Measurements from ENCODE around the gene FHL2. TPM values are rescaled to one million over a fixed set of nuclear protein-coding genes. Genes with fewer than 3 reads are reported as not detected.

The FHL2 gene
- total and polyA plus RNA-seq, 4 experiments from 2014 or later: 0.23 to 0.87 (median 0.33) TPM; not detected in 1

DNA sequence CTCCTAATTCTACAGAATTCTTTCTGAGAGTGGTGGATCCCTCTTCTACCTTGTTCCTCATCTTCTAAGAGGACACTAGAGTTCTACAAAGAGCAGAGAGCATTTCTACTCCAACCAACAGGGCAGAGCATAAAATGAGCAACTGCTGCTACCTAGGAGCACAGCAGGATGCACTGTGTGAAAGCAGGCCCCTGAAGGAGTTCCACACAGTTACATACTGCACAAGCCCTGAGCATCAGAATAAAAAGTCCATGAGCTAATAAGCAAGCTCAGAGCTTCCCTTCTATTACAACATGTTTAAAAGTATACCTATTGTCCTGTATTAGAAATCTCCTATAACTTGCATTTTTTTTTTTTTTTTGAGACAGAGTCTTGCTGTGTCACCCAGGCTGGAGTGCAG lies 8.4 kb downstream of the FHL2 start:
- no peak overlapping the region for H3K27ac Mint-ChIP-seq
- POLR2A ChIA-PET (ENCODE audit: partially characterized antibody): no interaction called here

DNA sequence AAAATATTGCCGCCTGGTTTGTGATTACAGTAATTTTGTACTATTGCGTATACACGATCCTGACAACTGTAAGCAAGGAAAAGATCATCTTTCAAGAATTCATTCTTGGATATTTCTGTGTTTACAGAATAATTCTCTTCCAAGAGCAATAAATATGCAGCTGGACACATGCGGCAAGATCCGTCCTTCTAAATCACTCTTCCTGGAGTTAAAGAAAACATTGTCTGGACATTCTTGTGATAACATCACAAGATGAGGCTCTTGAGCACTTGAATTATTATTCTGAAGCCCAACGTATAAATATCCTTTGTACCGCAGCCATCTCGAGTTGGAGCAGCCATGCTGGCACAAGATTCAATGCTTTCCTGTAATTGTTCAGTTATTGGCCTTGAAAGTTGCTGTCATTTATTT lies 9.9 kb downstream of the FHL2 start:
- Mint-ChIP-seq H3K4me1 (no peaks in the 10 kb centered on the region), H3K36me3 (peaks cover 0 to 7% of the 10 kb centered on the region in 2 donors), H3K27me3 (peaks cover 2% of the 10 kb centered on the region in 2 donors), H3K4me3 (no peak overlapping the region), H3K27ac (no peak overlapping the region), H3K9me3 (no peaks in the 10 kb centered on the region)
- DNase-seq: no peak
- H3K4me1 ChIP-seq (ENCODE audit: insufficient read depth, low read length): no peaks in the 10 kb centered on the region
- no peaks in the 10 kb centered on the region for H3K27me3 ChIP-seq (ENCODE audit: insufficient read depth, low read length)
- H3K36me3 ChIP-seq (ENCODE audit: insufficient read depth, low read length): no peaks in the 10 kb centered on the region
- H3K27ac ChIP-seq (ENCODE audit: low read depth, low read length): no peak overlapping the region
- no peaks in the 10 kb centered on the region for H3K9me3 ChIP-seq (ENCODE audit: control insufficient read depth in 1 of 2, low read length in 2 of 2)
- intact Hi-C loops (cut with micrococcal nuclease): no loop called here
- POLR2A ChIA-PET (ENCODE audit: partially characterized antibody): no interaction called here
- CTCF ChIA-PET (ENCODE audit: partially characterized antibody): interaction anchor here (0.9 kb wide), 1 partner anchor 22 kb away, joined by 3 read pairs; no protein-coding TSS in a partner anchor
- no peak overlapping the region for H3K4me3 ChIP-seq (ENCODE audit: low read length in 2 of 2)

More for the DNA sequence above, 8.4 kb downstream of the FHL2 start:
- no peaks in the 10 kb centered on the region for H3K27me3 ChIP-seq (ENCODE audit: insufficient read depth, low read length)
- Mint-ChIP-seq H3K27me3 (peaks cover 2 to 5% of the 10 kb centered on the region in 2 donors), H3K36me3 (no peaks in the 10 kb centered on the region), H3K4me3 (no peak overlapping the region), H3K9me3 (no peaks in the 10 kb centered on the region), H3K4me1 (no peaks in the 10 kb centered on the region)
- H3K4me3 ChIP-seq (ENCODE audit: low read length in 2 of 2): no peak overlapping the region
- no peaks in the 10 kb centered on the region for H3K4me1 ChIP-seq (ENCODE audit: insufficient read depth, low read length)
- H3K36me3 ChIP-seq (ENCODE audit: insufficient read depth, low read length): no peaks in the 10 kb centered on the region
- H3K9me3 ChIP-seq (ENCODE audit: control insufficient read depth in 1 of 2, low read length in 2 of 2): no peaks in the 10 kb centered on the region
- DNase-seq: no peak
- H3K27ac ChIP-seq (ENCODE audit: low read depth, low read length): no peak overlapping the region
- CTCF ChIA-PET (ENCODE audit: partially characterized antibody): interaction anchor here (1.2 kb wide), 2 partner anchors 8 to 22 kb away, joined by 3 to 4 read pairs; partner anchors contain the start of gene FHL2
- intact Hi-C loops (cut with micrococcal nuclease): no loop called here

DNA sequence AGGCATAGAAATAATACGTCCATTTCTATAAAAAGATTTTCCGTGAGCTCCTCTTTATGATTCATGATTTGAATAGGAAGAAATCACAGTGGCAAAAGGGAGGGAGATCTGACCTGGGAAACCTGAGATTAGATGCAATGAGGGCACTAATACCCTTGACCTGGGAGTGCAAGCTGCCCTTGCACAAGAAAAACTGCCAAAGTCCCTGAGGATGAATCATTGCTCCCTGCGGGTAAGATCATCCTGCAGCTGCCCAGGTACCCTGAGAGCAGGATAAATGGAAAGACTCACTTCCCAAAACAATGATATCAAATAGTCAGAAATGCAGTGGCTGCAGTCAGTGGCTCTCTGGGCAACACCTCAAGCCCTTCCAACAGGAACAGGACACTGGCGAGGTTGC lies 11.6 kb downstream of the FHL2 start:
- H3K4me1 ChIP-seq (ENCODE audit: insufficient read depth, low read length): no peaks in the 10 kb centered on the region
- peaks cover 0 to 7% of the 10 kb centered on the region in 2 donors for H3K36me3 Mint-ChIP-seq
- ChIA-PET POLR2A (ENCODE audit: partially characterized antibody) (no interaction called here), CTCF (ENCODE audit: partially characterized antibody) (no interaction called here)
- no peak overlapping the region for H3K27ac ChIP-seq (ENCODE audit: low read depth, low read length)
- H3K4me3 ChIP-seq (ENCODE audit: low read length in 2 of 2): no peak overlapping the region
- H3K27me3 Mint-ChIP-seq: no peaks in the 10 kb centered on the region
- H3K4me3 Mint-ChIP-seq: no peak overlapping the region
- no peaks in the 10 kb centered on the region for H3K4me1 Mint-ChIP-seq
- intact Hi-C loops (cut with micrococcal nuclease): no loop called here
- no peaks in the 10 kb centered on the region for H3K36me3 ChIP-seq (ENCODE audit: insufficient read depth, low read length)
- H3K9me3 Mint-ChIP-seq: no peaks in the 10 kb centered on the region
- no peak for DNase-seq
- no peak overlapping the region for H3K27ac Mint-ChIP-seq
- H3K9me3 ChIP-seq (ENCODE audit: control insufficient read depth in 1 of 2, low read length in 2 of 2): no peaks in the 10 kb centered on the region
- H3K27me3 ChIP-seq (ENCODE audit: insufficient read depth, low read length): no peaks in the 10 kb centered on the region

DNA sequence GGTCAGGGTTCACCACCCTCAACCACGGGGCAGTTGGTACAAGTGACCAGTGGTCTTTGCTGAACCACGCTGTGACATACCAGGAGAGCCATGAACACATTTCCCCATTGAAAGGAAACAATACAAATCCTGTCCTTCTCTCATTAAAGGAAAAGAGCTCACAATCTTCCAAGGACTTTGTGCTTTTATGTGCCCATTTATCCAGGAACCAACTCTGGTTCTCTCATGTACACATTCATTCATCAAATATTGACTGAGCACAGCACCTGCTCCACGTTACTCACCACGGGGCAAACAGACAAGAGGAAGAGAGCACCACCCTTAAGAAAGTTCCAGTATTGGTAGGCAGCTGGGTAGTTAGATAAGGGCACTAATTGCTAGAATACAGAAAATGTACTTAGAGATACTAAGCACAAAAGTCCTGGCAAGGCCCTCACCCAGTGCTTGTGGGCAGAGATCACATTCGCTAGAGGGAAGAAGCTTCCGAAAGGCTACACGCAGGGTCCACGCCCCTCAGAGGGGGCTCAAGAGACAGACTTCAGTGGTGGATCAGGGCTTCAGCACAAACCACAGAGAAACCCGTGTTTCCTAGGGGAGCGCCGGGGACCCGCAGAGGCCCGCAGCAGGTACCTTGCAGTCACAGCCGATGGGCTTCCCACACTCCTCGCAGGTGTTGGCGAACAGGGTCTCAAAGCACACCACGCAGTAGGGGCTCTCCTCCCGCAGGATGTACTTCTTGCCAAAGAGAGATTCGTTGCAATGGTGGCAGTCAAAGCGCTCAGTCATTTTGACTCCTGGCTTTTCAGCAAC lies 12.9 kb downstream of the FHL2 start:
- Histone ChIP-seq H3K4me1 (ENCODE audit: insufficient read depth, low read length) (no peaks in the 10 kb centered on the region), H3K36me3 (ENCODE audit: insufficient read depth, low read length) (no peaks in the 10 kb centered on the region), H3K27ac (ENCODE audit: low read depth, low read length) (no peak overlapping the region), H3K9me3 (ENCODE audit: control insufficient read depth in 1 of 2, low read length in 2 of 2) (no peaks in the 10 kb centered on the region), H3K4me3 (ENCODE audit: low read length in 2 of 2) (no peak overlapping the region), H3K27me3 (ENCODE audit: insufficient read depth, low read length) (no peaks in the 10 kb centered on the region)
- intact Hi-C loops (cut with micrococcal nuclease): no loop called here
- H3K36me3 Mint-ChIP-seq: peaks cover 0 to 7% of the 10 kb centered on the region in 2 donors
- no peaks in the 10 kb centered on the region for H3K9me3 Mint-ChIP-seq
- no peaks in the 10 kb centered on the region for H3K4me1 Mint-ChIP-seq
- DNase-seq: no peak
- H3K27ac Mint-ChIP-seq: no peak overlapping the region
- H3K27me3 Mint-ChIP-seq: no peaks in the 10 kb centered on the region
- CTCF ChIA-PET (ENCODE audit: partially characterized antibody): no interaction called here
- no peak overlapping the region for H3K4me3 Mint-ChIP-seq
- POLR2A ChIA-PET (ENCODE audit: partially characterized antibody): interaction anchor here (0.6 kb wide), 1 partner anchor 32 kb away, joined by 3 read pairs; no protein-coding TSS in a partner anchor

DNA sequence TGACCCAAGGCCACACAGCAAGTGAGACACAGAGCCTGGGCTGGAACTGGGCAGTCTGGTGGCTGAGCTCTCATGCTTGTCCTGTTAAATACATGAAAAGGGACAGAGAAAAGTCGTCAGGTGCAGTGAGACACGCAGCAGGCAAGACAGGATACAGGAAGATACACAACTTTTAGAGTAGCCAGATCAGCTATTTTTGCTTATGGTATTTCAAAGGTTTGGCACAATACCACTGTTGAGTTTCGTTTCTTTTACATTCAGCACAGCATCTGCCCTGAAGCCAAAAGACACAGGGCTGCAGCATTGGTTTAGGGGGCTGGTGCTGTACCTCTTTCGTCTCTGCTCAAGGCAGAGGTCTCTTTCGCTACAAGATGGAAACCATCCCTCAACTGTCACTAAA lies 14.0 kb downstream of the FHL2 start:
- no peak overlapping the region for H3K4me3 ChIP-seq (ENCODE audit: low read length in 2 of 2)
- peaks cover 0 to 7% of the 10 kb centered on the region in 2 donors for H3K36me3 Mint-ChIP-seq
- ChIA-PET CTCF (ENCODE audit: partially characterized antibody) (interaction anchor here (0.9 kb wide), 1 partner anchor 136 kb away, joined by 3 read pairs; no protein-coding TSS in a partner anchor), POLR2A (ENCODE audit: partially characterized antibody) (no interaction called here)
- no peak for DNase-seq
- no peak overlapping the region for H3K4me3 Mint-ChIP-seq
- H3K27ac ChIP-seq (ENCODE audit: low read depth, low read length): no peak overlapping the region
- H3K27me3 ChIP-seq (ENCODE audit: insufficient read depth, low read length): no peaks in the 10 kb centered on the region
- no peaks in the 10 kb centered on the region for H3K27me3 Mint-ChIP-seq
- H3K4me1 Mint-ChIP-seq: no peaks in the 10 kb centered on the region
- H3K9me3 ChIP-seq (ENCODE audit: control insufficient read depth in 1 of 2, low read length in 2 of 2): no peaks in the 10 kb centered on the region
- intact Hi-C loops (cut with micrococcal nuclease): no loop called here
- H3K27ac Mint-ChIP-seq: no peak overlapping the region
- no peaks in the 10 kb centered on the region for H3K4me1 ChIP-seq (ENCODE audit: insufficient read depth, low read length)
- H3K9me3 Mint-ChIP-seq: no peaks in the 10 kb centered on the region
- H3K36me3 ChIP-seq (ENCODE audit: insufficient read depth, low read length): no peaks in the 10 kb centered on the region

DNA sequence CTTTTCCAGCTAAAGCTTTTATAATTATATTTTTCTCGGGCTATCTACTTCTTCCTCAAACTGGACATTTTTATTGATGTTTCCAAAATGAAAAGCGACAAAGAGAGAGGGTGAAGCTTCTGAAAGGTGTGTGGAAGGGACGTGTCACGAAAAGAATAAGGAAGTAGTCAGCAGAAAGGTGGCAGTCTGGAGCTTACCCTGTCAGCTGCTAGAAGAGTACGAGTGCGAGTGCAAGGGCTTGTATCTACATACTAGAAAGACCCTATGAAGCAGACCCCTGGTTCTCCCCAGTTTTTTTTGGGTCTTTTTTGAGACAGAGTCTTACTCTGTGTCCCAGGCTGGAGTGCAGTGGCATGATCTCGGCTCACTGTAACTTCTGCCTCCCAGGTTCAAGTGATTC lies 14.6 kb downstream of the FHL2 start:
- no peak overlapping the region for H3K4me3 ChIP-seq (ENCODE audit: low read length in 2 of 2)
- H3K4me1 ChIP-seq (ENCODE audit: insufficient read depth, low read length): no peaks in the 10 kb centered on the region
- intact Hi-C loops (cut with micrococcal nuclease): no loop called here
- peaks cover 0 to 7% of the 10 kb centered on the region in 2 donors for H3K36me3 Mint-ChIP-seq
- ChIA-PET CTCF (ENCODE audit: partially characterized antibody) (interaction anchor here (0.9 kb wide), 1 partner anchor 137 kb away, joined by 3 read pairs; no protein-coding TSS in a partner anchor), POLR2A (ENCODE audit: partially characterized antibody) (no interaction called here)
- no peak overlapping the region for H3K27ac ChIP-seq (ENCODE audit: low read depth, low read length)
- no peak overlapping the region for H3K4me3 Mint-ChIP-seq
- no peaks in the 10 kb centered on the region for H3K27me3 ChIP-seq (ENCODE audit: insufficient read depth, low read length)
- no peaks in the 10 kb centered on the region for H3K4me1 Mint-ChIP-seq
- H3K27ac Mint-ChIP-seq: no peak overlapping the region
- no peaks in the 10 kb centered on the region for H3K9me3 Mint-ChIP-seq
- DNase-seq: no peak
- H3K9me3 ChIP-seq (ENCODE audit: control insufficient read depth in 1 of 2, low read length in 2 of 2): no peaks in the 10 kb centered on the region
- no peaks in the 10 kb centered on the region for H3K36me3 ChIP-seq (ENCODE audit: insufficient read depth, low read length)
- no peaks in the 10 kb centered on the region for H3K27me3 Mint-ChIP-seq

DNA sequence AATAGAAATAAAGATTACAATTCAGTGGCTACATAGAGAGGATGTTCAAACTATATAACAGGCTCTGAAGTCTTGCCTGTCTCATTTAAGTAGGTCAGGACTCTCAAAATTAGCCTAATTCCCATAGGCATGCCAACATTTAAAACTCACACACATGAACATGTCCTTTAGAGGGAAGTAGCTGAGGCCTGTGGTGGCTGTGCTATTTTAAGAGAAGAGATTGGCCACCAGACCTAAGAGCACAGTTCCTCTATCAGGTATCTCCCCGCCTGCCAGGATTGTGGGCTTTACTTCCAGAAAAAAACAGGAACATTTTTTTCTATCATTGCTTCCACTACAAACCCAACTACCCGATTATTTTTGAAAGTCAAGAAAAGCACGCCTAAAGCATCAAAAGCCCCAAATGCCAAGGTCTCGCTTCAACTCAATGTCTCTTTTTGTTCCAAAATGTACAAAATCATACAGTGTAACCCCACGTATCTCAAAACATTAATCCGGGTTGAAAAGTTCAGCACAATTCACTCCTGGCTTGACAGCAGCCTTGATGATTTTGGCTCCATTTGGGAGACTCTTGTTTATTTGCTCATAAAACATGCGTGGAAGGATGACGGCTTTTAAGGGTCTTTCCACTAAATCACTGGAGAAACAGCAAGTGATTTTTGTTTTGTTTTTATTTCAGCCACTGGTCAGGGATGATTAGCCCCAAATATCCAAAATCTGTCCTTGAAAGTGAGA lies 15.3 kb downstream of the FHL2 start:
- Mint-ChIP-seq H3K36me3 (peaks cover 0 to 7% of the 10 kb centered on the region in 2 donors), H3K9me3 (no peaks in the 10 kb centered on the region), H3K27me3 (no peaks in the 10 kb centered on the region), H3K4me1 (no peaks in the 10 kb centered on the region), H3K27ac (no peak overlapping the region), H3K4me3 (no peak overlapping the region)
- H3K27ac ChIP-seq (ENCODE audit: low read depth, low read length): no peak overlapping the region
- no peak overlapping the region for H3K4me3 ChIP-seq (ENCODE audit: low read length in 2 of 2)
- POLR2A ChIA-PET (ENCODE audit: partially characterized antibody): no interaction called here
- intact Hi-C loops (cut with micrococcal nuclease): no loop called here
- H3K9me3 ChIP-seq (ENCODE audit: control insufficient read depth in 1 of 2, low read length in 2 of 2): no peaks in the 10 kb centered on the region
- H3K27me3 ChIP-seq (ENCODE audit: insufficient read depth, low read length): no peaks in the 10 kb centered on the region
- H3K36me3 ChIP-seq (ENCODE audit: insufficient read depth, low read length): no peaks in the 10 kb centered on the region
- CTCF ChIA-PET (ENCODE audit: partially characterized antibody): no interaction called here
- no peak for DNase-seq
- H3K4me1 ChIP-seq (ENCODE audit: insufficient read depth, low read length): no peaks in the 10 kb centered on the region
